Muscle of leg (tissue), 11 donors: ENCODE measurements around the gene FBN1. TPM values are rescaled to one million over a fixed set of nuclear protein-coding genes. Genes with fewer than 3 reads are reported as not detected.

Experiments
- DNase-seq: peaks from one replicate; pipeline ENCODE4 v3.0.0; 2013
- H3K27ac ChIP-seq: one replicate; pipeline ENCODE4 v1.5.1; 2013; ENCODE audit warnings: mild to moderate bottlenecking, low read length, control low read depth
- H3K27me3 ChIP-seq: one replicate; pipeline ENCODE4 v1.6.1; 2013; ENCODE audit warnings: low read length; ENCODE audit not compliant: control insufficient read depth, insufficient read depth
- H3K36me3 ChIP-seq: one replicate; pipeline ENCODE4 v1.6.1; 2013; ENCODE audit warnings: low read length; ENCODE audit not compliant: control insufficient read depth, insufficient read depth
- H3K4me1 ChIP-seq: one replicate; pipeline ENCODE4 v1.6.1; 2013; ENCODE audit warnings: low read length; ENCODE audit not compliant: control insufficient read depth, insufficient read depth
- H3K4me3 ChIP-seq: one replicate; pipeline ENCODE4 v1.5.1; 2013; ENCODE audit warnings: low read length, control low read depth
- H3K9me3 ChIP-seq: replicated peaks from 2 replicates; pipeline ENCODE4 v1.6.1; 2013; ENCODE audit warnings: low read depth, low read length; ENCODE audit not compliant: control insufficient read depth
- WGBS: methylation state at CpG from one replicate; pipeline ENCODE4 v1.1.5; 2013; ENCODE audit warnings: missing lambda C conversion rate; ENCODE audit not compliant: insufficient coverage; 5-methylcytosine and 5-hydroxymethylcytosine counted together
- polyA plus RNA-seq, 8 donors: library from polyadenylated mRNA; unstranded; fragments of 120-200 nt; gene quantifications; one replicate each; pipeline versions ENCODE4 v1.2.1 to v1.2.3, GENCODE V29; 2013; ENCODE audit warnings: inconsistent platforms in 1 of 8, low replicate concordance in 1 of 8; ENCODE audit not compliant: insufficient read length in 8 of 8, insufficient read depth in 1 of 8
- total RNA-seq: library from RNA; stranded (reverse); fragments of 120-200 nt; gene quantifications from one replicate; pipeline ENCODE4 v1.2.4, GENCODE V29; 2013

The FBN1 gene
- total and polyA plus RNA-seq, 9 donors = 137 to 392 (median 243) TPM

DNA sequence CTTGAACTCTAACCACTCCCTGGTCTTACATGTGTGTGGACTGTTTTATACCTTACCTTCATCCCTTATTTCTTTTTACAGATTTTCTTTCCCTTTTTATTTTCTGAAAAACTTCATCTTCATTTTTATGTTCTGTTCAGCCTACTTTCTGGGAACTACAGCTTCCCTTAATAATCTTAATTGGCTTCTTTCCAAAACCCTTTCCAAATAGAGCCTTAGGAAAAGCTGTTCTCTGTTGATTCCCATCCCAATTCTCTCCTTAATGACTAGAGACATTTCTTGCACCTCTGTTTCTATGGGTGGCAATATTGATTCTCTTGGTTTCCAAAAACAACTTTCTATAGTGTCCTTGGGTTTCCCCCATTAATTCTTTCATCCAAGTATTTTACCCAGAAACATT lies 179.4 kb downstream of the FBN1 start:
- no peak overlapping the region for H3K4me3 ChIP-seq
- DNase-seq = peak; percentile 62
- H3K27me3 ChIP-seq = no peaks in the 10 kb centered on the region
- H3K27ac ChIP-seq = no peak overlapping the region
- no peaks in the 10 kb centered on the region for H3K9me3 ChIP-seq
- peaks cover 52% of the 10 kb centered on the region for H3K36me3 ChIP-seq
- H3K4me1 ChIP-seq = no peaks in the 10 kb centered on the region

- no peak overlapping the region for H3K27ac ChIP-seq
- WGBS = 86% methylated on average over 4 of the region's 5 CpGs
- H3K4me3 ChIP-seq = no peak overlapping the region
- no peaks in the 10 kb centered on the region for H3K9me3 ChIP-seq
- DNase-seq = no peak
- H3K27me3 ChIP-seq = no peaks in the 10 kb centered on the region
- peaks cover 46% of the 10 kb centered on the region for H3K36me3 ChIP-seq
- no peaks in the 10 kb centered on the region for H3K4me1 ChIP-seq
These were observed 180.1 kb downstream of the FBN1 start for GRCh38 chr15:48465410-48465809.

DNA sequence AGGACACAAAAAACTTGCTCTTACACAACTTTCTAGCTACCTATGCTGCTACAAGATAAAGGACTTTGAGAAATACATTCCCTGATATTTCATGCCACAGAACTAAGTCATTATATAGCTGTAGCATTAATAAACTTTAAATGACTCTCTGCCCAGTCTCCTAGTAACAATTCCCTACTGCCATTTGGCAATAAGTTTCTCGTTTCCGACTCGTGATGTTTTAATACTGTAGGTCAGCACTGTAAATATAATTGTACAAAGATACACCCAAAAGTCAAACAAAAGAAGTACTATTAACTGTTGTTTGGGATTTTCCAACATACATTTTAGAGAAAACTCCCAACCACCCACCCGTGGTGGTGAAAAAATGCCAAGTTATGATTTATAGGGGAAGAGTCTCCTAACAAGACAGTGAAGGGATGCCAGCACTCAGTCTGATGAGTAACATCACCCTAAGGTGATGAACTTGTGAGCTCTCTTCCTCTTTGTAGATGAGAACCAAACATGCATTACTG lies 182.1 kb downstream of the FBN1 start:
- Histone ChIP-seq H3K4me1 (no peaks in the 10 kb centered on the region), H3K4me3 (no peak overlapping the region), H3K9me3 (no peaks in the 10 kb centered on the region), H3K36me3 (peaks cover 40% of the 10 kb centered on the region), H3K27ac (no peak overlapping the region), H3K27me3 (no peaks in the 10 kb centered on the region)
- DNase-seq = no peak
- WGBS = no CpG with 5 or more reads among the region's 4 CpGs

DNA sequence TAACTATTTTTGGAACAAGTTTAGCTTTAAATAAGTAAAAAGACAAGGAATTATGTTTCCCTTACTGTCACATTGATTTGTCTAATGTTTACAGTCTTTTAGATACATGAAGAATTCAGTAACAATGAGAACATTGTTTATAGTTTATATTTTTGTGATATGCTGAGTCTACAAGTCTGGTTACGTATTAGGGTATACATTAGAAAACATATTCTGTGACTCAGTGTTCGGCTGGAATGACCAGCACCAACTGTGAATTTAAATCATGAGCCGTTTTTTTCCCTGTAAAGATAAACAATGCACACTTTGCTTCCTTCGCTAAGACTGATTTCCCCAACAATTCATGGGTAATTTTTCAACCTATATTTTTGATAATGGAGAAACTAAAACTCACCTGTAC lies 182.8 kb downstream of the FBN1 start:
- Histone ChIP-seq H3K4me3 (no peak overlapping the region), H3K36me3 (peaks cover 39% of the 10 kb centered on the region), H3K9me3 (no peaks in the 10 kb centered on the region), H3K27ac (no peak overlapping the region), H3K27me3 (no peaks in the 10 kb centered on the region), H3K4me1 (no peaks in the 10 kb centered on the region)
- WGBS = no CpG with 5 or more reads among the region's 4 CpGs
- no peak for DNase-seq

- Histone ChIP-seq H3K36me3 (peaks cover 38% of the 10 kb centered on the region), H3K9me3 (no peaks in the 10 kb centered on the region)
These were observed 185.7 kb downstream of the FBN1 start for GRCh38 chr15:48459571-48460442.

GRCh38 chr15:48458876-48459275 lies 186.6 kb downstream of the FBN1 start:
- no peaks in the 10 kb centered on the region for H3K9me3 ChIP-seq
- H3K36me3 ChIP-seq = peaks cover 39% of the 10 kb centered on the region
- H3K27ac ChIP-seq = no peak overlapping the region
- no peaks in the 10 kb centered on the region for H3K4me1 ChIP-seq
- no peaks in the 10 kb centered on the region for H3K27me3 ChIP-seq
- H3K4me3 ChIP-seq = no peak overlapping the region
- no peak for DNase-seq
- no CpG with 5 or more reads among the region's 2 CpGs for whole genome bisulfite sequencing

More at GRCh38 chr15:48459571-48460442, 185.7 kb downstream of the FBN1 start:
- Histone ChIP-seq H3K4me1 (no peaks in the 10 kb centered on the region), H3K4me3 (no peak overlapping the region), H3K27ac (no peak overlapping the region), H3K27me3 (no peaks in the 10 kb centered on the region)
- DNase-seq = no peak
- 95% methylated on average over 4 of the region's 7 CpGs for WGBS

DNA sequence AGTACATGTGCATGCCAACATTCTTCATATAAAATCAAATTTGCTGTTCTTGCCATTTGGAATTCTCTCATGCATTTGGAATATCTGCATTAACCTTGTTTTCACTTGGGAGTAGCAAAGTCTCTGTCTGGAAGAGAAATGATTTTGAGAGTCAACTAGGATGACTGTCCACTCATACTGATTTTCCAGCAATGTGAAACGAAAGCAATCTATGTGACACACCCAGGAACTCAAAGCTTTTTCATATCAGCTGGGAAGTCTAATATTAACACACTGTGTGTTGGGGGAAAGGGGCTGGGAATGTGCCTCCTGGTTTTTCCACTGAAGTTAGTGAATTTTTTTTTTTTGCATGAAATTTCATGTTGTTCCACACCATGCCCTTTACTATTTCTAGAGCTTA lies 189.4 kb downstream of the FBN1 start:
- WGBS = no CpG with 5 or more reads among the region's 1 CpG
- Histone ChIP-seq H3K9me3 (no peaks in the 10 kb centered on the region), H3K36me3 (peaks cover 50% of the 10 kb centered on the region), H3K4me3 (no peak overlapping the region), H3K27me3 (no peaks in the 10 kb centered on the region), H3K4me1 (no peaks in the 10 kb centered on the region), H3K27ac (no peak overlapping the region)
- DNase-seq = peak; percentile 52

DNA sequence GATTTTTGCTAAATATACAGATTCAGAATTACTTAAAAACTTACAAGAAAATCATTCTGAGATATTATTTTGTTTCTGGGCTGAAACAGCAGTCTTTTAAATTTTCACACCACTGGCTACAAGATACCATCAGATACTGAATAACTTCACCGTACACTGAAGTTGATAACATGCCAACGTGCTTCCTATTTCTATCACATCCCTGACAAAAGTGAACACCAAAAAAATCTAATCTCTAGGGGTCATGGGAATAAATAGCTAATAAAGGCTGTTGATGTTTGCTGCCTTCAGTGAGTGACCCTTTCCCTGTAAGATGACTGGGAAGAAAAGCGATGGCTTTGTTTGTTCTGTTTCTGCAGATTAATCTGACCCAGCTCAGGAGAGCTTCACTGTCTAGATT lies 193.8 kb downstream of the FBN1 start:
- 100% methylated on average over 1 of the region's 3 CpGs for WGBS
- Histone ChIP-seq H3K4me3 (no peak overlapping the region), H3K27me3 (no peaks in the 10 kb centered on the region), H3K9me3 (no peaks in the 10 kb centered on the region), H3K4me1 (no peaks in the 10 kb centered on the region), H3K27ac (peak overlapping the region; percentile 40), H3K36me3 (peaks cover 48% of the 10 kb centered on the region)
- no peak for DNase-seq

DNA sequence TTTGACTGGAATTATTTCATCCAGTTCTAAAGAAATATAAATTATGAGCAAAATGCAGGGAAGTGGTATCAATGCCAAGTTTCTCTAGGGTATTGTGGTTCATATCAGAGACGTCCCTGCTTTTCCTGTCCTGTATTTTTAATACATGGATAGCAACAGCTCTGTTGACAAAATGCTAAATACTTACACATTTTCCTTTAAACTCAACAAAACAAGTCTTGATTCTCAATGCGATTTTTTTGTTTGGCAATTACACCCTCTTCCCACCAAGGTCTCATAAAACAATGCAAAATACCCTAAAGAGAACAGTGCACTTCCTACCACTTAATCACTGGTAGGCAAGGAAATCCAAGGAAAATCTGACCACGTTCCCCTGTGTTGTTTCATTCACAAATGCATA lies 194.3 kb downstream of the FBN1 start:
- Histone ChIP-seq H3K27ac (peak overlapping the region; percentile 22), H3K36me3 (peaks cover 44% of the 10 kb centered on the region), H3K27me3 (no peaks in the 10 kb centered on the region), H3K4me1 (no peaks in the 10 kb centered on the region), H3K4me3 (no peak overlapping the region), H3K9me3 (no peaks in the 10 kb centered on the region)
- WGBS = 29% methylated on average over 1 of the region's 3 CpGs
- DNase-seq = peak; percentile 25

- Histone ChIP-seq H3K27me3 (no peaks in the 10 kb centered on the region), H3K9me3 (no peaks in the 10 kb centered on the region), H3K36me3 (peaks cover 41% of the 10 kb centered on the region), H3K27ac (no peak overlapping the region), H3K4me3 (no peak overlapping the region), H3K4me1 (no peaks in the 10 kb centered on the region)
- DNase-seq = no peak
- WGBS = 100% methylated on average over 1 of the region's 3 CpGs
These were observed 195.8 kb downstream of the FBN1 start for GRCh38 chr15:48449734-48450133.
